ENCODE results near the gene CTTN. TPM values are rescaled to one million over a fixed set of nuclear protein-coding genes. Genes with fewer than 3 reads are reported as not detected.

Gene CTTN
- total and polyA plus RNA-seq, 9 of the 15 experiments (the other 6 are each of a cell fraction or from before 2014, with no cell fraction given): 9.9 to 158 (median 99.7) TPM

DNA sequence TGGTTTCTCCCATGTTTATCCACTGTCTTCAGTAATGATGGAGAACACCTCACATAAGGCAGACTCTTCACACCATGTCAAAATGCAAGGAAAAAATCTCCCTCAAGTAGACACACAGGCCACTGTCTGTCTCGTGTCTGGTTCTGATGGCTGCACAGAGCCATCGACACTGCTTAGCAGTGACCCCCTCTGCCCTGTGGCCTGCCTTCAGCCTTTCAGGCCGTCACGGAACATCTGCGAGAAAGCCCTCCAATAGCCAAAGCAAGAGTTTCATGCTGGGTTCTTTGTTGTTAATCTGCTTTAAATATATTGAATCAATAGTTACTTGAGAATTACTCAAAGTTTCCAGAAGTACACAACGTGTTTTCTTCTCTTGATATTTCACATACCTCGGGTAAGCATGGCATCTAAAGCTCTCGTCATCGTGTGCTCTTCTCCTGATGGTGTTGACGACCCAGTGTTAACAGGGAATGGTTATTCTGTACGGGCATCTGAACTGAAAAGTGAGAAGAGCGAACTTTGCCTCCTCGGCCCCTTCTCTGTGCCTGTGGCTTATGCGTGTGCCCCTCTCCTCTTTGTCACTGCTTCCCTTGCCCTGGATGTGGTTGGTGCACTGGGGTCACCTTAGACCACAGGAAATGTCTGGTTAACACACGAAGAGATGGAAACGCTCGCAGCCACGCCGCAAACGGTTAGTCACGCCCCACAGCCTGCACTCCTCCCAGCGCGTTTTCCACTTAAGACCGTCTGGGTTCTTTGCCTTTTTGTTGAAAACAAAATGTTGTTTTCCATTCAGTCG is 33.4 kb upstream of the CTTN start:
- in situ Hi-C loops (cut with MboI) (no loop called here), intact Hi-C loops (cut with micrococcal nuclease) (no loop called here)
- no peak overlapping the region for H3K4me2 ChIP-seq (ENCODE audit: insufficient read depth, low read length)
- H2AFZ ChIP-seq (ENCODE audit: low read depth, low read length): no peak overlapping the region
- H3K27ac ChIP-seq (ENCODE audit: extremely low read depth, low read depth, low read length): no peak overlapping the region
- WGBS (ENCODE audit: insufficient coverage, low coverage, missing lambda C conversion rate): 93% methylated on average over 23 of the region's 25 CpGs
- FAIRE-seq (no peak), DNase-seq (ENCODE audit: extremely low read depth in 1 of 4, low spot score in 3 of 4) (no peak), ATAC-seq (no peak)
- peaks cover 62% of the 10 kb centered on the region for H3K36me3 ChIP-seq (ENCODE audit: control insufficient read depth, insufficient read depth, low read length)
- CTCF ChIA-PET (ENCODE audit: low intra/inter-chr PET ratio): no interaction called here
- BruUV-seq (replicated peaks): no TSS peak
- H3K9me1 ChIP-seq (ENCODE audit: control insufficient read depth, insufficient read depth, low read length): no peaks in the 10 kb centered on the region
- POLR2A ChIA-PET: interaction anchor here (0.6 kb wide), 1 partner anchor 33 kb away, joined by 3 read pairs; no protein-coding TSS in a partner anchor
- peaks cover 2% of the 10 kb centered on the region; the same call in 1 of the 2 replicates for H3K9me3 ChIP-seq (replicated peaks; ENCODE audit: control insufficient read depth, insufficient read depth, low read depth, low read length)
- no peak overlapping the region for H3K4me3 ChIP-seq
- no peak for TF ChIP-seq NELFE (IDR thresholded peaks at IDR 0.05; ENCODE audit: insufficient read depth, insufficient read length)
- no peaks in the 10 kb centered on the region for H3K79me2 ChIP-seq (ENCODE audit: control insufficient read depth, insufficient read depth, low read length)
- no peak overlapping the region for H3K9ac ChIP-seq (ENCODE audit: insufficient read depth in 1 of 2, low read depth in 2 of 2, low read length in 2 of 2)
- no peaks in the 10 kb centered on the region for H4K20me1 ChIP-seq (replicated peaks; ENCODE audit: control insufficient read depth, insufficient read depth, low read length)
- H3K27me3 ChIP-seq (ENCODE audit: control insufficient read depth in 2 of 2, insufficient read depth in 2 of 2, low read length in 2 of 2): no peaks in the 10 kb centered on the region
- no peaks in the 10 kb centered on the region for H3K4me1 ChIP-seq (replicated peaks in 1 of 2; ENCODE audit: control insufficient read depth in 2 of 2, insufficient read depth in 2 of 2, low read length in 2 of 2)

DNA sequence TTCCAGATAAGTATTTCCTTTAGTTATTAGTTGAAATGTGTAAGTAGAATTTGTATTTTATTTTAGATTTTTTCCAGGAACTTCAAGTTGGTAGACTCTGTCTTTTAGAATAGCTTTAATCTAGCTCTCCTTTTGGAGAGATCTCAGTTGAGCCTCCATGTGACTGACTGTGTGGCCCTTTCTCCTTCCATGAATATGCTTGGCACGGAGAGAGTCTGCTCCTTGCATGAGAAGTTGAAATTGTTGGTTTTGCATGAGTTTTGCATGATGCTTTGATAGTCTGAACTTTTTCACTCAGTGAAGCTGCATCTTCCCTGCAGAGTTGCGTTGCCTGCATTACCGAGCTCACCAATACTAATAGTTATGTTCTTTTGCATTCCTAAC is 32.8 kb upstream of the CTTN start:
- in situ Hi-C loops (cut with MboI): no loop called here
- Histone ChIP-seq H3K9me1 (ENCODE audit: control insufficient read depth, insufficient read depth, low read length) (no peaks in the 10 kb centered on the region), H3K27me3 (ENCODE audit: control insufficient read depth in 2 of 2, insufficient read depth in 2 of 2, low read length in 2 of 2) (no peaks in the 10 kb centered on the region), H3K79me2 (ENCODE audit: control insufficient read depth, insufficient read depth, low read length) (no peaks in the 10 kb centered on the region), H4K20me1 (replicated peaks; ENCODE audit: control insufficient read depth, insufficient read depth, low read length) (no peaks in the 10 kb centered on the region), H3K4me1 (replicated peaks in 1 of 2; ENCODE audit: control insufficient read depth in 2 of 2, insufficient read depth in 2 of 2, low read length in 2 of 2) (no peaks in the 10 kb centered on the region), H3K9me3 (replicated peaks; ENCODE audit: control insufficient read depth, insufficient read depth, low read depth, low read length) (peaks cover 2% of the 10 kb centered on the region; the same call in 1 of the 2 replicates), H3K4me2 (ENCODE audit: insufficient read depth, low read length) (no peak overlapping the region), H3K9ac (ENCODE audit: insufficient read depth in 1 of 2, low read depth in 2 of 2, low read length in 2 of 2) (no peak overlapping the region), H3K27ac (ENCODE audit: extremely low read depth, low read depth, low read length) (no peak overlapping the region), H3K36me3 (ENCODE audit: control insufficient read depth, insufficient read depth, low read length) (peaks cover 56% of the 10 kb centered on the region), H2AFZ (ENCODE audit: low read depth, low read length) (no peak overlapping the region), H3K4me3 (no peak overlapping the region)
- ATAC-seq (no peak), FAIRE-seq (no peak), DNase-seq (ENCODE audit: extremely low read depth in 1 of 4, low spot score in 3 of 4) (no peak)
- 100% methylated on average over 3 of the region's 3 CpGs for WGBS (ENCODE audit: insufficient coverage, low coverage, missing lambda C conversion rate)
- TF ChIP-seq SAP30 (IDR thresholded peaks at IDR 0.05; ENCODE audit: borderline replicate concordance, insufficient read depth, low read depth, low read length, poor library complexity, severe bottlenecking) (no peak), SREBF1 (IDR thresholded peaks at IDR 0.05; ENCODE audit: borderline replicate concordance, low read depth, low read length) (no peak), SIN3B (IDR thresholded peaks at IDR 0.05; ENCODE audit: low read depth) (no peak), TRIM24 (IDR thresholded peaks at IDR 0.05) (no peak), NFRKB (IDR thresholded peaks at IDR 0.05; ENCODE audit: low read depth) (no peak), PRPF4 (IDR thresholded peaks at IDR 0.05; ENCODE audit: insufficient read depth, low read depth, low read length, poor library complexity, severe bottlenecking) (no peak), KDM5B (IDR thresholded peaks at IDR 0.05; ENCODE audit: insufficient replicate concordance, low read depth, low read length) (no peak)
- TF ChIP-seq, protein P1, sequence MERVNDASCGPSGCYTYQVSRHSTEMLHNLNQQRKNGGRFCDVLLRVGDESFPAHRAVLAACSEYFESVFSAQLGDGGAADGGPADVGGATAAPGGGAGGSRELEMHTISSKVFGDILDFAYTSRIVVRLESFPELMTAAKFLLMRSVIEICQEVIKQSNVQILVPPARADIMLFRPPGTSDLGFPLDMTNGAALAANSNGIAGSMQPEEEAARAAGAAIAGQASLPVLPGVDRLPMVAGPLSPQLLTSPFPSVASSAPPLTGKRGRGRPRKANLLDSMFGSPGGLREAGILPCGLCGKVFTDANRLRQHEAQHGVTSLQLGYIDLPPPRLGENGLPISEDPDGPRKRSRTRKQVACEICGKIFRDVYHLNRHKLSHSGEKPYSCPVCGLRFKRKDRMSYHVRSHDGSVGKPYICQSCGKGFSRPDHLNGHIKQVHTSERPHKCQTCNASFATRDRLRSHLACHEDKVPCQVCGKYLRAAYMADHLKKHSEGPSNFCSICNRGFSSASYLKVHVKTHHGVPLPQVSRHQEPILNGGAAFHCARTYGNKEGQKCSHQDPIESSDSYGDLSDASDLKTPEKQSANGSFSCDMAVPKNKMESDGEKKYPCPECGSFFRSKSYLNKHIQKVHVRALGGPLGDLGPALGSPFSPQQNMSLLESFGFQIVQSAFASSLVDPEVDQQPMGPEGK (CRISPR knock-in tag; IDR thresholded peaks at IDR 0.05; ENCODE audit: borderline replicate concordance): no peak
- no TSS peak for BruUV-seq (replicated peaks)
- intact Hi-C loops (cut with micrococcal nuclease): no loop called here
- POLR2A ChIA-PET: no interaction called here
- CTCF ChIA-PET (ENCODE audit: low intra/inter-chr PET ratio): no interaction called here

Data from K562 (cell line).